Endometrial microvascular endothelial cells (primary cell): ENCODE results near the gene SERPINB11. TPM values are rescaled to one million over a fixed set of nuclear protein-coding genes. Genes with fewer than 3 reads are reported as not detected.
"Not testable (repeated sequence)": the region's sequence is repeated elsewhere in the genome, so short reads cannot be mapped to it uniquely, and the experiment has no call there.

ENCODE experiments used
- in situ Hi-C: cut with HindIII; loops from 2 replicates; pipeline ENCODE4 v1.10.0; 2017; ENCODE audit warnings: low sequenced_read_pairs, low pct_unique_long_range_greater_than_20kb; ENCODE audit errors: inconsistent ontology term
- total RNA-seq: library from RNA; depleted of rRNA; stranded (reverse); fragments of >200 nt; gene quantifications from one replicate; pipeline ENCODE4 v1.2.3, GENCODE V29; 2015; ENCODE audit errors: inconsistent ontology term

SERPINB11 gene
- total RNA-seq, 1 donor from 2014 or later = not detected

GRCh38 chr18:63707816-63708215 lies 5.1 kb downstream of the SERPINB11 start:
- in situ Hi-C loops = no loop called here

- in situ Hi-C loops = no loop called here
Observed at GRCh38 chr18:63708650-63709049, 5.9 kb downstream of the SERPINB11 start.

GRCh38 chr18:63725682-63726480 lies 23.1 kb downstream of the SERPINB11 start:
- in situ Hi-C loops = no loop called here

- in situ Hi-C loops = no loop called here
Observed at GRCh38 chr18:63730773-63731172, 28.0 kb downstream of the SERPINB11 start.

GRCh38 chr18:63731215-63731614 lies 28.5 kb downstream of the SERPINB11 start:
- in situ Hi-C loops = no loop called here

GRCh38 chr18:63736876-63737275 lies 34.1 kb downstream of the SERPINB11 start:
- in situ Hi-C loops = no loop called here

GRCh38 chr18:63741769-63742168 lies 39.0 kb downstream of the SERPINB11 start:
- in situ Hi-C loops = no loop called here

GRCh38 chr18:63747006-63747405 lies 44.2 kb downstream of the SERPINB11 start:
- in situ Hi-C loops = no loop called here

GRCh38 chr18:63749489-63749888 lies 46.7 kb downstream of the SERPINB11 start:
- in situ Hi-C loops = no loop called here

- in situ Hi-C loops = no loop called here
Observed at GRCh38 chr18:63752636-63753035, 49.9 kb downstream of the SERPINB11 start.

GRCh38 chr18:63753676-63754075 lies 50.9 kb downstream of the SERPINB11 start:
- in situ Hi-C loops = no loop called here

GRCh38 chr18:63757541-63757940 lies 54.8 kb downstream of the SERPINB11 start:
- in situ Hi-C loops = no loop called here

GRCh38 chr18:63758615-63759240 lies 56.0 kb downstream of the SERPINB11 start:
- in situ Hi-C loops = no loop called here

GRCh38 chr18:63759786-63760185 lies 57.0 kb downstream of the SERPINB11 start:
- in situ Hi-C loops = not testable (repeated sequence)

- in situ Hi-C loops = no loop called here
Observed at GRCh38 chr18:63762518-63762917, 59.8 kb downstream of the SERPINB11 start.

GRCh38 chr18:63763831-63764600 lies 61.3 kb downstream of the SERPINB11 start:
- in situ Hi-C loops = no loop called here

GRCh38 chr18:63765837-63766236 lies 63.1 kb downstream of the SERPINB11 start:
- in situ Hi-C loops = no loop called here
